GM19467 (cell line): Measurements from ENCODE around the gene NRXN2.

Experiments used
- ATAC-seq: cut with Tn5 transposase; IDR thresholded peaks from one replicate; pipeline ENCODE4 v1.9.1; 2021; ENCODE audit warnings: mild to moderate bottlenecking, moderate library complexity; ENCODE audit not compliant: unreplicated experiment

NRXN2 gene

GRCh38 chr11:64759131-64759721 is 36.2 kb upstream of the NRXN2 start:
- no peak for ATAC-seq

DNA sequence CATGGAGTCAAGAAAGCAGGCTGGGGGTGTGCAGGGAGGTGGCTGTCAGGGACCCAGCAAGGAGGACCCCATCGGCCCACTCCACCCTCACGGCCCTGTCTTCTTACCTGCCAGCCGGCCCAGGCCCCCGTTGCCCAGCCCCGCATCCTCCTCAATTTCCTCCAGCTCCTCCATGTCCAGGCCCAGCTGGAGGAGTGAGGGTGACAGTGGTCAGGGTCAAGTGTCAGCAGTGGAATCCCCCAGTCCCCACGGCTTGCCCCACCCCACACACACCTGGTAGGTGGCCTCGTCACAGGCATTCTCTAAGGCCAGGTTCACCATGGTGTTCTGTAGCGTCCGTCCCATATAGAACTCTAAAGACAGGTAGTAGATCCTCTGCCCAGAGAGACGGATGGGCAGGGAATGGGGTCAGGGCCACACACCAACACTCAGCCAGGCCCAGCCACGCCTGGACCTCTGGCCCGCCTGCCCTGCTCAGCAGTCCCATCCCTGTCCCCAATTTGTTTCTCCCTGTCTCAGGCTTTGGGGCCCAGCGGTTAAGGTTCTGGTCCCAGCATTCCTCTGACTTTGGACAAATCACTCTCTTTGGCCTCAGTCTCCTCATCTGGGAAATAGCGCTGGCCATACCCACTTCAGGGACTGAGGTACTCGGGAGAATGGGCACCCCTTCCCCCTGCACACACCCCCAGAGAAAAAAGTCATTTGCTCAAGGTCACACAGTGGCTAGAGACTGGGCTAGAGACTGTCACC is 35.5 kb upstream of the NRXN2 start:
- ATAC-seq = no peak

- ATAC-seq = no peak
Observed at GRCh38 chr11:64757549-64758329, 34.7 kb upstream of the NRXN2 start.

- no peak for ATAC-seq
Observed at GRCh38 chr11:64755681-64756361, 32.8 kb upstream of the NRXN2 start.

DNA sequence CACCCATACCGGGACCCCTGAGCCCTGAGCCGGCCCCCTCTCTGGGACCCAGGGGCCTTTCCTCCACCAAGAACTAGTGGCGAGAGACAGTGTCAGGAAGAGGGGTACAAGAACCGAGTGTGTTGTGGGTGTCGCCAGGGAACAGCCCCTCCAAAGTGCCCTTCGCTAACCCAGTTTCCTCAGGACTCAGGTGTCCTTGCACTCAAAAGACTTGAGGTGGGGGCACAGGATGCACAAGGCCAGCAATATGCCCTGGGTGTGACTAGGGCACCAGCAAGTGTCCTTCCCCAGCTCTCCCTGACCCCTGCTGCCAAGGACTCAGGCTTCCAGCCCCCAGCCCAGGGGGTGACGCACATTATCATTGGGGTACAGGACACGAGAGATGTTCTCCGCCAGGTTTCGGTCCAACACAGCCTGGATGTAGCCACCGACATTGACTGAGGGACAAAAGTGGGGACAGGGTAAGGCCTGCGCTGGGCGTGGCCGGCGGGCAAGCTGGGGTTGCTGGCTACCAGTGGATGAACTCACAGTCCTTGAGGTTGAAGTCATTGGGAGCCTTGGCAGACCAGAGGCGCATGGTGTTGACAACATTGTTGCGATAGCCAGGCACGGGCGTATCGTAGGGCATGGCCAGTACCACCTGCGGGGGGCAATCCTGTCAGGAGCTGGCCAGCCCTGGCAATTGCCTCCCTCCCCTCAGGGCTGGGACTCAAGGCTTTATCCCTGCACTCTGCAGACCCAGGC is 32.1 kb upstream of the NRXN2 start:
- ATAC-seq = no peak

DNA sequence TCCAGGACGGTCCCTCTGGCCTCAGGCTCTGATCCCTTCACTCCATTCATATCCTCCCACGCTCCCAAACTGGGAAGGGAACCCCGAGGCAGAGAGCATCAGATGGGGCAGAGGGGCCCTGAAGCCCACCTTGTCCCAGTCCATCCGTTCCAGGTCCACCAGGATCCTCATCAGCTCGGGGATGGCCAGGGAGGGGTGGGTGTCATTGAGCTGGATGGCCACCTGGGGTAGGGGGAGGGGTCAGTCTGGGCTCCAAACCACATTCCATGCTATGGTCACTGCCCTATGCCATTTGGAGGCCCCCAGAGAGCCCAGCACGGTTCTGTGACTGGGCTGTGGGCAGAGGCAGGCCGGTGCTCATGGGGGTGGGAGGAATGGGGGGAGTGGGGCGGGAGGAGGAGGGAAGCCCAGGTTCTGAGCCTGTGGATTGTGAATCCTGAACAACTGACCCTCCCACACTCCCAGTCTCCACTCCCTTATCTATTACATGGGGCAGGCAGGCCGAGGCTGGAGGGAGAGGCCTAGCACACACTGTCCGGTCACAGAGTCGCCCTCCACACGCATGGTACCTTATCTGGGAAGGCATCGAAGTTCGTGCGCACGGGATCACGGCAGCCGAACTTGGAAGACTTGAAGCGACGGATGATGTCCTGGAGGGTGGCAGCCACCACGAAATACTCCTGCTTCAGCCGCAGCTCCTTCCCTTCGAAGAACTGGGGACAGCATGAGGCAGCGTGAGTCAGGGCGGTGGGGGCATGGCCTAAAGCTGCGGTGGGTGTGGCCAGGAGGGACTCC is 31.3 kb upstream of the NRXN2 start:
- no peak for ATAC-seq

- no peak for ATAC-seq
Observed at GRCh38 chr11:64753380-64754123, 30.6 kb upstream of the NRXN2 start.

GRCh38 chr11:64753019-64753379 is 30.0 kb upstream of the NRXN2 start:
- ATAC-seq = no peak

DNA sequence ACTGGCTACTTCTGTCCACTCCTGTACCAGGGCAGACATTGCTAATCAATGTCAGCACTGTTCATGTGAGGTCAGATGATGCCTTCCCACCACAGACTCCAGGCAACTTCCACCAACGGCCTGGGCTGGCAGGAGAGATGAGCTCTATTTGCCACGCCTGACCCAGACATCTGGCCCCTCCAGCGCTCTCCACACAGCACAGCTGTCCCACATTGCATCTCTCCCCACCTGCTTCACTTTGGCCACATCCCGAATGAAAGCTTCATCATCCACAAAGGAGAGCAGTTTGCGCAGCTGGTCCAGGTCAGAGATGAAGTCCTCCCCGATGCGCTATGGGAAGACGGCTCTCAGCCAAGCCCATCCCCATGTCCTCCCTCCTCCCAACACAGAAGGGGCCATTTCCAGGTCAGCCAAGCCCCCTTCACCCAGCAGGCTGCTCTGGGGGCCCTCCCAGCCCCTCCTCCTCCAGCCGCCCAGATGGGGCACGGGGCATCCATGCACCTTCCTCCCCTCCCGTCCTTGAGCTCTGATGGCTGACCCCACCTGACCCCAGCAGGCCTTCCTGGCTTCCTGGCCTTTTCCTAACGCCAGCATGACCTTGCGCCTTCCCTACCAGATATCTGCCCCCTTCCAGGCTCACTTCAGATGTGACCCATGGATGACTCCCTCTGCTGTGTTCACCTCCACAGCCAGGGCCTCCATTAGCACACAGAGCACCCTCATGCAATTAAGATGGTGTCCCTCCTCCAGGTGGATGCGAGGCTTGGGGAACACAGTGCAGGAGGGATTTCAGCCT is 29.4 kb upstream of the NRXN2 start:
- no peak for ATAC-seq

DNA sequence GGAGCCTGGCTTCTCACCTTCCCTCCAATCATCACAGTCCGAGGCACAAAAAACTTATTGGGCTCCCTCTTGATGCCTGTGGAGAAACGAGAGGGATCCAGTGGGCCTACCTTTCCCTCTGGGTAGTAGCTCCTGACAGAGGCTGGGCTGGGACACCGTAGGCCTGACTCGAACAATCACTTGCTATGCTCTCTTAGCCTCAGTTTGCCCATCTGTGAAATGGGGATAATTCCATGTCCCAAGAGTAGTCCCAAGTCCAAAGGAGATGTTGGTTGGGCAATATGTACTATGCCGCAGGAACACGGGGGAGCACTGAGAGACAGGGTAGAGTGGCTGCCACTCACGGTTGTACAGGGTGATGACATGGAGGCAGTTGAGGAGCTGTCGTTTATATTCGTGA is 28.6 kb upstream of the NRXN2 start:
- ATAC-seq = no peak

DNA sequence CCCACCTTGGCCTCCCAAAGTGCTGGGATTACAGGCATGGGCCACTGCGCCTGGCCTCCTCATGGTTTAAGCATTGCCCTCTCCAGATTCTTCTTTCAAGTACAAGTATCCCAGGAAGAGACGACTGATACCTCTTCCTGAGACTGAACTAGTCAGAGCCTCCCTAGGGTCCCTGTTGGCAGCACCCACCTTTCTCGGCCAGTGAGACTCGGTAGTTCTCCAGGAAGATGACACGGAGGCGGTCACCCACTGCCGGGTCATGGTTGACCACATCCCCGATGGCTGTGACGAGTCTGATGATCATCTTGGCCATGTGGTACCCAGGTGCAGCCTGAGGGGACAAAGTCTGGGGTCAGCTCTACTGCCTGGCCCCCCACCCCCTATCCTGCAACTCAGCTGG is 28.1 kb upstream of the NRXN2 start:
- ATAC-seq = no peak

DNA sequence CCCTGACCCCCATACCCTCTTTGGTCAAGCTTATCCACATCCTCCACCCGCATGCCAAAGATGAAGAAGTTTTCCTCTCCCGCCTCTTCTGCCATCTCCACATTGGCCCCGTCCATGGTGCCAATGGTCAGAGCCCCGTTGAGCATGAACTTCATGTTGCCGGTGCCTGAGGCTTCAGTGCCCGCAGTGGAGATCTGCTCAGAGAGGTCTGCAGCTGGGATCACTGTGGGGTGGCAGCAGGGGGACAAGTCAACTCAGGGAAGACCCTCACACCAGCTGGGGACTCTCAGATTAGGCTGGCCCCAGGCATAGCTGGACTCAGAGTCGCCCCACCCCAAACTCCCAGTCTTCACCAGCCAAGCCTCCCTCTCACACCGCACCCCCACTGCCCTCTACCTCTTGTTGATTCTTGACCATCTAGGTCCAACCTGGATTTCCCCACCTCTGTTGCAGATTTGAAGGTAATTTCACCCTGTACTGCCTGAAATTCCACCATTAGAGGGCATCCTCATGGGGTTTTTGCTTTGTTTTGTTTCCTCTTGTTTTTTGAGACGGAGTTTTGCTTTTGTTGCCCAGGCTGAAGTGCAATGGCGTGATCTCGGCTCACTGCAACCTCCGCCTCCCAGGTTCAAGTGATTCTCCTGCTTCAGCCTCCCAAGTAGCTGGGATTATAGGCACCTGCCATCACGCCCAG is 27.5 kb upstream of the NRXN2 start:
- ATAC-seq = no peak

DNA sequence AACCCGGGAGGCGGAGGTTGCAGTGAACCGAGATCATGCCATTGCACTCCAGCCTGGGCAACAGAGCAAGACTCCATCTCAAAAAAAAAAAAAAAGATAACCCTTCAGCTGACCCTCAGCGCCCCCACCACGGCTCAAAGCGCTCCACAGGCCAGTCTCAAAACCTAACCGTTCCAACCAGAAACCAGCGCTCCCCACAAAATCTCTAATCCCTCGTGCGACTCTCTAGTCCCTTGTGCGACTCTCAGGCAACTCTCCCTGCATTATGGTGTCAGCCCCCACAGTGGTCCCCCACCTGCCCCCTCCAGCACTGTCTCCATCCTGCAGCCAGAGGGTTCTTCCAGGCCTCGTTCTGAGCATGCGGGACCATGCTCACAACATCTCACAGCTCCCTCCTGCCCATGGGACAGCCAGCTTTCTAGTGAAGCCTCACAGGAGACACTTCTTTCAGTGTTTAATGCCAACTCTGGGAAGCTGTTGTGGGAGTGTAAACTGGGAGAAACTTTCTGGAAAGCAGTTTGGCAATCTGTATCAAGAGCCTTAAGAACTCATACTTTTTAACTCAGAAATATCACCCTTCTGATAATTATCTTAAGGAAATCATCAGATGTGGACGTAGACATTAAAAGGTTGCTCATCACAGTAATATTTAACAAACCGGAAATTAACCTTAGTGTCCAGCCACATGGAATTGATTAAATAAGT is 25.1 kb upstream of the NRXN2 start:
- no peak for ATAC-seq

- no peak for ATAC-seq
Observed at GRCh38 chr11:64746486-64746885, 23.5 kb upstream of the NRXN2 start.

- ATAC-seq = no peak
Observed at GRCh38 chr11:64745521-64746328, 22.7 kb upstream of the NRXN2 start.

- no peak for ATAC-seq
Observed at GRCh38 chr11:64745189-64745520, 22.2 kb upstream of the NRXN2 start.
